SKM-1 treated with dmso at 0.1 percent for 144 hours (cell line): Measurements from ENCODE around the gene BST1.

Source experiments
- DNase-seq: peaks from one replicate; lab custom pipeline; 2025; ENCODE audit not compliant: unreplicated experiment; lab: John Stamatoyannopoulos, UW

The BST1 gene

DNA sequence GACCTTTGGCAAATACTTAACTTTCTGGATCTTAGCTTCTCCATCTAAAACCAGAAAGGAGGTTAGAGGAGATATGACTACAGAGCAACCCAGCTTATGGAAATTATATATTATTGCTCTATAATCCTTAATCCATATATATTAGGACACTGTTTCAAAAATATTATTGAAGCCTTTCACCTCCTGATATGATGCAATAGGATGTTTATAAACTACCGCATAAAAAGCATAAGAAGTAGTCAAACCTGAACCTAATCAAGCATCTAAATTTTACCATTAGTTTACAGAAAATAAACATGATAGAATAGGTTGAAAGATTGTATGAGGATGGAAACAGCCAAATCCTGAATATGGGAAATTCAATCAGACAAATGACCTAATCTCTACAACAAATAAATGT lies 26.8 kb upstream of the BST1 start:
- no peak for DNase-seq

DNA sequence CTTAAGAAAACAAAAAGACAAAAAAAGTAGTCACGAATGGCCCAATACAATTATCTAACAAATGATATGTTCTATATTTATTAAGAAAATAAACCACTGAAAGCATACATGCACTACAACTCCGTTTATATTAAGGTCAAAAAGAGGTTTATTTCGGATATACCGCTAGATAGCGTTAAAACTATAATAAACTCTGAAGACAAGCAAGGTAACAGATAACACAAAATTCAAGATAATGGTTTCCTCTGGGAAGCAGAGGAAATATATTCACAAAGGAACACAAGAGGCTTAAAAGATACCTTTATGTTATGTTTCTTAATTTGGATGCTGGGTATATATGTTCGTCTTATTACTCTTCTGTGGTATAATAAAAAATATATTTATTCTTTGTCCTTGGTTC lies 26.0 kb upstream of the BST1 start:
- no peak for DNase-seq

DNA sequence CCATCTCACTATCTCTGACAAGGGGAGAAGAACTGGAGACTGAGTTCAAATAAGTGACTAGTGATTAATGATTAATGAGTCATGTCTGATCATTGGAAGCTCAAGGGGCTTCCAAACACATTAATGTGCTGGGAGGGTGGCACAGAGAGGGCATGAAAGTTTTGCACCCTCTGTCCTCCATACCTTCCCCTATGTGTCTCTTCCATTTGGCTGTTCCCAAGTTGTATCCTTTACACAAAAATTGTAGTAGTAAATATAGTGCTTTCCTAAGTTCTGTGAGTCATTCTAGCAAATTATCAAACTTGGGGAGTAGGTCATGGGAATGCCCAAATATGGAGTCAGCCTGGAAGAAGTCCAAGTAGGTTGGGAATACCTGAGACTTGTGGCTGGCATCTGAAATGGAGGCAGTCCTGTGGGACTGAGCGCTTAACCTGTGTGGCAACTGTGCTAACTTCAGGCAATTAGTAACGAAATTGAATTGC lies 25.3 kb upstream of the BST1 start:
- DNase-seq = no peak

DNA sequence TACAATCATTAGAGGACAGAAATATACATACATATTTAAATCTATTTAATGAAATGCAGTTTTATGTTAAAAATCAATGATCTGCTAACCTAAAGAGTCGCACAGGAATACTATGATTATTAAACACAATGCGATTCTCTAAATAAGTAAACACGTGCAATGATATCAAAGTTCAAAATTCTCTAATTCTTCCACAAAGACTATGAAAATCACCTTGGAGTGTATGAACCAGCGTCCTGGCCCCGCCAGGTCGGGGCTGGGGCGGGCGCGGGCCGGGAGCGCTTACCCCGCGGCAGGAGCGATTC lies 21.8 kb upstream of the BST1 start:
- DNase-seq = no peak

DNA sequence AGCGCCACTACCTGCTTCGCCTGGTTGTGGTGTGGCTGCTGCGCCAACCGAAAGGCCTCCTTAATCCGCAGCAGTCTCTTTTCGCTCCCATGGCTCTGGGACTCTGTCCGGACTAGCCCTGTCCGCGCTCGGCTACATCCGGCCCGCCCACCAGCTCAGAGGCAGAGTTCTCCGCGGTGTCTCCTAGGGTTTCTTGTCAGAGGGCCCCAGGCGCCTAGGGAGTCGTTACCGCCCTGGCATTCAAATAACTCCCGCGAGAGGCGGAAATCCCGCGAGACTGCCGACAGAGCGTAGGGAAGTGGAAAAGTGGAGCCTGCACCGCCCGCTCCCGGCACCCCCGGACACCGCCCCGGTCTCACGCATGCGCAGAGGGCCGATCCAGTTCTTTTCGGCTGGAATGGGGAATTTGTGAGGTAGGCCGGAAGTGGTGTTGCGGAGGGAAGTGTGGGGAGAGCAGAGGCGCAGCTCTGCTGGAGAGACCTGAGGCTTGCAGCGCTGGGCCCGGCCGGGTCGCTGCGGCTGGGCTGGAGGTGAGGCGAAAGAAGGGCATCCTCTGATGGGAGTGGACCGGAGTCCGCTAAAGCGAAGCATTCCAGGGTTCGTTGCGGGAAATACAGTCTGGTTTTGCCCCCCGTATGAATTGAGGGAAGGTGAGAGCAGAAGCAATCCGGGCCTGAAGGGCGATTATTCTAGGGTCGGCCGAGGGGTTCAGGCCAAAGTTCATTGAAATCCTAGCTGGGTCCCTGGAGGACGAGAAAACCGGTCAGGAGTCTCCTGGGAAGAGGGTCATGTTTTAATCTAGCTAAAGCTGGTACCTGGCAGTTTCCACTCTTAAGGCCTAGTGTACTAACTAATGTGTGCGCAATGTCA lies 21.3 kb upstream of the BST1 start, which contains the start of gene FAM200B:
Gene FAM200B (plus strand): TSS at position 456 of the 870 bp plus-strand sequence. CDS start 5,151 bp downstream, outside the sequence.
- peak; percentile 97 for DNase-seq

DNA sequence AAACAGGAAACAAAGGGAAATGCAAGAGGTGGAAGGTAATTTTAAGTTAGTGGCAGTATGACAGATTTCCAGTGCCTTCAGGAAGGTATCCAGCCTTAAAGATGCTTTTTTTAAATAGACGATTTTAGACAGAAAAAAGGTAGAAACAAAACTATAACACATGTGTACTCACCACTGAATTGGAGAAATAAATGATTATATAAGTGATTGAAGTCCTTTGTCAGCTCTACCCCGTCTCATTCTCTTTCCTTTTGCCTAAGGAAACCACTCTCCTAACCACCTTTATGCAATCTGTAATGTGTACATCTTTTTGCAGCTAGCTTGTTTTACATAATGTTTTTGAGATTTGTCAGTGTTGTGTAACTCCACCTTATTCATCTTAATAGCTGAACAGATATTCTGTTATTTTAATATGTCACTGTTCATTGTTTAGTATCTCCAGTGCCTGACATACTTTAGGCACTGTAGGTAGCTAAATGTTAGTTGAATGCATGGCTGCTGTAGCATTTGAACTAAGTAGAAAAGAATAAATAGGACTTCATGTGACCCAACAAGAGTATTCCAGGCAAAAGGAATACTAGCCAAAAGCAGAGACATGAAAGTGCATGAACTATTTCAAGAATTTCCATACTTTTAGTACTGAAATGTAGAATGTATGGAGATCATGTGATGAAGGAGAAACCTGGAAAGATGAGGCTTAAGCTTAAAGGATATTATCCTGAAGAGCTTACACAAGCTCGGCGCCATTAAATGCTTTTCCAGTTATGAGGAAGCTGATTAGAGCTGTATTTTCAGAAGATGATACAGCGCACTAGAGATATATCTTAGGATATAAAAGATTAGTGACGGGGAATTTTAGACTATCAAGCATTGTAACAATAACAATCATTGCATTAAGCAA lies 20.4 kb upstream of the BST1 start:
- DNase-seq = peak; percentile 32

DNA sequence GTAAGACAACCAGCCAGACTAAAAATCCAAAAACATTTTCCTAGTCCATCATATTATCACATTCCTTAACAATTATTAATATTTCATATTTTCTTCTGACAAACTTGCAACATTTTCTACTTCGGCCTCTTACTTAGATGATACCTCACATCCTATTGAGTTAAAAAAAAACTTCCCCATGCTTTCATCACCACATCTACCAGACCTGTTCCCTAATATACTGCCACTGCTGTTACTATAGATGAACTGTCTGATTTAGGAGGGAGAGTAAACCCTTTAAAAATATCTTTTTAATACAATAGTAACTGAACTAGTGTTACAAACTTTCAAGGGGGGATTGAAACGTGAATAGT lies 19.7 kb upstream of the BST1 start:
- DNase-seq = peak; percentile 24

DNA sequence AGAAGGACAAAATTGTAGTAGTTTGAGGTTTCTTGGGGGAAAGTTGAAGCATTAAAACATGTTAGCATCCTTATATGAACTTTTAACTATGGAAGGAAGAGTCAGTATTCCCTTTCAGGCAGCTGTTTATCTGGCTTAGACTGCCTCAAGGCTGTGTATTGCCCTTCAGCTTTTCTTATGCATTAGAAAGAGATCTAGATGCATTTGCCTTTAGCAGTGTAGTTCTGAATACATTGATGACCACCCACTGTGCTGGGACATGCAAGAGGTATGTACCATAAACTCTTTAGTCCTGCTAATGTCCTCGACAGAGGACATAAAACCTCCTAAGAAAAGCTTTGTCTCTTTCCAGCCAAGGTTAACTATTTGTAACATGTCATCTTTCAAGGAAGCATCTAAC lies 18.4 kb upstream of the BST1 start:
- no peak for DNase-seq

DNA sequence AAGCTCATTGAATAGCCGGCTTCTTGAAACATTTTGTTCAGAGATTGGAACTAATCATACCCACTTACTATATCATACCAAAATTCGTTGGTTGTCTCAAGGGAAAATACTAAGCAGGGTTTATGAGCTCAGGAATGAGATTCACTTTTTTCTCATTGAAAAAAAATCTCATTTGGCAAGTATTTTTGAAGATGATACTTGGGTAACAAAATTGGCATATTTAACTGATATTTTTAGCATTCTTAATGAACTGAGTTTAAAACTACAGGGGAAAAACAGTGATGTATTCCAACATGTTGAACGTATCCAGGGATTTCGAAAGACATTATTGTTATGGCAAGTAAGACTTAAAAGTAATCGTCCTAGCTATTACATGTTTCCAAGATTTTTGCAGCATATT lies 14.8 kb upstream of the BST1 start:
- DNase-seq = no peak

DNA sequence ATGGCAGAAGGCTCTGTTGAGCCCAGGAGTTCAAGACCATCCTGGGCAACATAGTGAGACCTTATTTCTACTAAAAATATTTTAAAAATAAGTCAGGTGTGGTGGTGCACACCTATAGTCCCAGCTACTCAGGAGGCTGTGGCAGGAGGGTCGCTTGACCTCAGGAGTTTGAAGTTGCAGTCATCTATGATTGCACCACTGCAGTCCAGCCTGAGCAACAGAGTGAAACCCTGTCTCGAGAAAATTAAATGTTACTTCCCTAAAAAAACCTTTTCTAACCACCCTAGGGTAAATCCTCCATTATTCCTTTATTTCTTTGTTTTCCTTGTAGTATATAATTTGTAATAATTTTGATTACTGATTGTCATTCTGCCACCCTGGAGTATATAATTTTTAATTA lies 13.3 kb upstream of the BST1 start:
- peak; percentile 84 for DNase-seq

DNA sequence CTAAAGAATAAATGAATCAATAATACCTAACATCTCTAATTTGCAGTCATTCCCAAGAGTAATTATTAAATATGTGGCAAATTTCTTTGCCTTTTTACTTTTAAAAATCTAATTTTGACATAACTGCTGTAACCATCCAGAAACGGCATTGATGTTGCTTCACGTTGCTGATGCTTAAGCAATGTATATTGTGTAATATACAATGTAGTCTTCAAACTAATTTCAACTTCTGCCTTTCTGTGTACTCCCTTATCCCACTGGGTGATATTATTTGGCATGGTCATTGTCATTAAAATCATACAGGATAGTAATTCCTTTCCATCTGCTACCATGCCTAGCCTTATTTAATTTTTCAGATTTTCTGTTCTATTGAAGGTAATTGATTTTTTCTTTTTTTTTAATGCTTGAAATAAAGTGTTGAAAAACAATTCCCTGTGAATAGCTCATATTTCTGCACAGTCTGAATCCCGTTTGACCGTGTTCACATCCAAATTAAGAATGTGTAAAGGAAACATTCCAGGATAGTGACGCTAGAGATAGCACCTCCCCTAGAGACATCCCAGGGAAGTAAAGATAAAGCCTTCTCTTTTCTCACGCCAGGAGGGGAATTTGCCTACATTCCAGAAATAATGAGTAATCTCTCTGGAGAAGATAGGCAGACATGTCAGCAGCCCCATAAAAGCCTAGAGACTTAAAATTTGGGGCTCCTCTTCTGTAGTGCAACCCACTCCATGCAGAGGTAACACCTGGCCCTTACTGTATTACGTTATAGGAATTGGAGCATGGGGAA lies 12.7 kb upstream of the BST1 start:
- DNase-seq = peak; percentile 79

DNA sequence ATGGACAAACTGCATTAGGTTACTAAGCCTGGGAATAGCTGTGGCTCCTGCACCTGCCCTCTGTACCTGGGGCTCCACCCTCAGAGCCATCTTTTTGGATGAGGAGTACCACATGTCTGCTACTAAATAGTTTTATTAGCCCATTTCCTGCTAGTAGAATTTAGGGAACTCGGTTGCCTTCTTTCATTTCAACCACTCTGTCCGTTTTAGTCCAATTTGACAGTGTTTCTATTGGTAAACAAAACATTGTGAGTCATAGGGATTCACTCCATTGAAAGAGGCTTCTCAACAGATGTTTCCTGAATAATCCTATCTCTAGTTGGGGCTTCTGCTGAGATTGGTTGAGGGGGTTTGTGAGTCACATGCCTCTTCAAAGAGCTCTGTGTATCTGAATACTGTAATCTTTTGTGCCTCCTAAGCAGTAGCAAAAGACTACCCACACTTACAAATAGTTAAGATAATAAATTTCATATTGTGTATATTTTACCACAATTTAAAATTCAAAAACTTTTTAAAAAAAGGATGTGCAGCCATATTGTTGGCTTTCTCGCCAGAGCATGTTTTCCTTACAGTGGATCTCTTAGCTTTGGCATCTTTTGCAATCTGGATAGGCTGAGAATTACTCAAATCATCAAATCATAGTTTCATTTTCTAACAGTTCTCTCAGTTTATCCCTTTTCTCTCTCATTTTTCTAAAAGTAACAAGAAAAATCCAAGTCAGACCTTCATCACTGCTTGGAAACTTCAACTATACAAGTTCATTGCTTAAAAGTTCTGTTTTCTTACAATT lies 11.3 kb upstream of the BST1 start:
- DNase-seq = no peak

DNA sequence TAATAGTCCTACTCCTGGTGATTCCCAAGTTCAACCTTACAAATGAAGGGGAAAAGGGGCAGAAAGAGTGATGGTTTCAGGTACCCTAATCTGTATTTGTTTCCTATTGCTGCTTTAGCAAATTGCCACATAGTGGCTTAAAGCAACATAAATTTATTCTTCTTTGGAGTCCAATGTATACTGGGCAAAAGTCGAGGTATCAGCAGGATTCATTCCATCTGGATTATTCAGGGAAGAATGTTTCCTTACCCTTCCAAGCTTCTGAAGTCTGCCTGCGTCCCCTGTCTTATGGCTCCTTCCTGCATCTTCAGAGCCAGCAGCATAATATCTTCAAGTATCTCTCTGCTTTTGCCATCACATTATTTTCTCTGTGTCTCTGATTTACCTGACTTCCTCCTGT lies 10.3 kb upstream of the BST1 start:
- DNase-seq = no peak

DNA sequence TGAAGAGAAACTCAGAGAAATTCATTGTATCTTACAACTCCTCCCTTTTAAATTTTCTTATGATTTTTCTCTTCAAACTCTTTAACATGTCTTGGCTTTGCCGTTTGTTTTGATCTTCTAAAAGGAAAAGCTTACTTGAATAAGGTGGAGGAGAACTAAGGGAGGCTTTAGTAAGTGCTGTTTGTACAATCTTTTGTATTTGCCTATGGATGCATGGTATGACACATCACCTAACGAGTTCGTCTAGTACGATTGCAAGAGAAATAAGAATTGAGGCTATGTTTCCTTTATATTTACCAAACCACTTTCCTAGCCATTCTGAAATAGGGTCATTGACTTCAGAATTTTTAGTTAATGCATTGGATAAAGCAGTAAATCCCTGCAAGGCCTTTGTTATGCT lies 8.4 kb upstream of the BST1 start:
- DNase-seq = no peak

DNA sequence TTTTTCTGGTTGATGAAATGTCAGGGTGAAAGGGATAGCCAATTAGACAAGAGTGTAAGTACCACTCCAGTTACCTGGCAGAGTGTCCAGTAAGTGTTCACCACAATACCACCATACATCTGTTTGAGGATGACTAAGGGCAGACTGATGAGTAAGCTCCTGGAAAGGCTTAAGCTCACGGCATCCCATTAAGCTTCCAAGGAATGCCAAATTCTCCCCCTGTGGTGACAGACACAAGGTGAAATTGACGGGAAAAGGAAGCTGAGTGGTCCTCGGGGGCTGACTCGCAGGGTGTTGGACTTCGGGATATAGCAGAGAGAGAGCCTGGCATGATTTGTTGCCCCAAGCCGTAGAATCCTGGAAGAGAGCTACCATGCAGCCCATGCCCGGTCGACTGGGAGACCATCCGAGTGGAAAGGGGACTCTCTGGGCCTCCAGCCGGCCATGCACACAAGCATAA lies 7.6 kb upstream of the BST1 start:
- DNase-seq = peak; percentile 26

DNA sequence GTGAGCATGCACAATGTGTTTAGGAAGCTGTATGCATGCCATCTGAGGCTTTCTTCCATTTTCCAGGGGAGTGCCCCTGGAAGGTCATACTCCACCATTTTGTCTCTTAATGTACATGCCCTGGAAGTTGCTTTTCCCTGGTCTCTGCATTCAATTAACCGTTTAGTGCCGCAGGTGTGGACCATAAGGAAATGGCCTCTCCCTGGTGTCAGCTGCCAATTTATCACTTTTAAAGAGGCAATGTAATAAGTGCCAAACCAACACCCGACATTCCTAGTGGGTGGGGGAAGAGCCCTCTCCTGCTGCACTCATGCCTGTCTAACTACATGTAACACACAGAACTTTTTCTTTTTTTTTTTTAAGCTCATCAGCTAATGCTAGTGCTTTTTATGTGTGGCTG lies 7.1 kb upstream of the BST1 start:
- no peak for DNase-seq

DNA sequence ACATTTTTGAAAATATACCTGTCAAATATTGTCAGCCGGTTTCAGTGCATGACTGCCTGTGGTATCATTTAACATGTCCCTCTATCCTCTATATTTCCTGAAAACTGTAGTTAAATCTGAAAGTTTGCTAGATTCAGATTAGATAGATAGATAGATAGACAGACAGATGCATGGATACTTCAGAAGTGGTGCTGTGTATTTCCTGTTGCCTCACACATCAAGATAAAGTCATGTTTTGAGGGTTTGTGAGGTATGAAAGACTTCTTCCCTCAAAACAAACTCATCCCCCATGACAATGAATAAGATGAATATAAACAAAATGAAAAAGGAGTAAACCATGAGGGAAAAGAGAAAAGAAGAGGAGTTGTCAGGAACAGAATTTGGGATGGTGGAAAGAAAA lies 6.0 kb upstream of the BST1 start:
- no peak for DNase-seq

DNA sequence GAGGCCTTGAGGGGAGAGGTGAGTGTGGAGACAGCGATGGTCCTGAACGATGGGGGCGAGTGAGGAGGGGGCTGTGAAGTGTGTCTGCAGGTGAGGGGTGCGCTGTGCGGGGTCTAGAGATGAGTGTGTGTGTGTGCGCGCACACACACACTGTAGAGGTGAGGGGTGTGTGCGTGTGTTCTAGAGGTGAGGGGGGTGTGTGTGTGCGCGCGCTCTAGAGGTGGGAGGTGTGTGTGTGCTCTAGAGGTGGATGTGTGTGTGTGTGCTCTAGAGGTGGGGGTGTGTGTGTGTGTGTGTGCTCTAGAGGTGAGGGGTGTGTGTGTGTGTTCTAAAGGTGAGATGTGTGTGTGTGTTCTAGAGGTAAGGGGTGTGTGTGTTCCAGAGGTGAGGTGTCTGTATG lies 574 bp downstream of the BST1 start:
- no peak for DNase-seq

DNA sequence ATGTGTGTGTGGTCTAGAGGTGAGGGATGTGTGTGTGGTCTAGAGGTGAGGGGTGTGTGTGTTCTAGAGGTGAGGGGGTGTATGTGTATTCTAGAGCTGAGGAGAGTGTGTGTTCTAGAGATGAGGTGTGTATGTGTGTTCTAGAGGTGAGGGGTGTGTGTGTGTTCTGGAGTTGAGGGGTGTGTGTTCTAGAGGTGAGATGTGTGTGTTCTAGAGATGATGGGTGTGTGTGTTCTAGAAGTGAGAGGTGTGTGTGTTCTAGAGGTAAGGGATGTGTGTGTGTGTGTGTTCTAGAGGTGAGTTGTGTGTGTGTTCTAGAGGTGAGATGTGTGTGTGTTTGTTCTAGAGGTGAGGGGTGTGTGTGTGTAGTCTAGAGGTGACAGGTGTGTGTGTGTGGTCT lies 1.3 kb downstream of the BST1 start:
- no peak for DNase-seq

DNA sequence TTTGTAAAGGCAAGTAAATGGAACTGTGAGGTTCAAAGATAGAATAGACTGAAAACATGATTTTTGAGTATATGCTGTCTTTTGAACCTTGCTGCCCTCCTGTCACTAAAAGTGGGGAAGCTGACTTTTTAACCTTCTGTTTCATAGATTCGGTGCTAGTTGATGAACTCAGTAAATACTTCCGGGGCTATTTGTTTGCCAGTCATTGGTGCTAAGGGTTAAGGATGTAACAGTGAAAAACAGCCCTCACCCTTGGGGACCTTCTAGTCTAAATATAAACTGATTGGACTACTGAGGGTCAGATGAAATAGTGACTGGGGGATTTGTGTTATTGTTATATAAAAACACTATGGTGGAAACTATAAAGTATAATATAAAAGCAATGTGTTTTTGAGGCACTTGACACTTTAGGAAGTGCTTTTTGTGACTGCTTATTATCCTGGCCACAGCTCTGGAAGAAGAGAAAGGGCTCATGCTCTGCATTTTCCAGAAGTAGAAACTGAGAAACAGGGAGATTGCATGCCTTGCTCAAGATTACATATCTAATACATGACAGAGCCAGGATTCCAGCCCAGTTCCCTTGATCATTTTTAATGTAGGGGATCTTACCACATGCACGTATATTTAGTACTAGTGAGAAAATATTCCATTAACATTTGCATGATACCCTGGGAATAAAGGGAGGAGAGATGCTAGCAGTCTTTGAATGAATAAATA lies 3.9 kb downstream of the BST1 start:
- DNase-seq = no peak
